G401 (cell line): ENCODE measurements around the gene C1QTNF8. TPM values are rescaled to one million over a fixed set of nuclear protein-coding genes. Genes with fewer than 3 reads are reported as not detected.

Source experiments
- DNase-seq: peaks from one replicate; pipeline ENCODE4 v3.0.0-alpha.2; 2015; ENCODE audit warnings: low spot score
- in situ Hi-C: cut with HindIII; loops from 2 replicates; pipeline ENCODE4 v1.10.0; 2016; ENCODE audit warnings: low sequenced_read_pairs, mixed read lengths
- total RNA-seq: library from RNA; depleted of rRNA; stranded (reverse); fragments of >200 nt; shearing (Covaris generic); gene quantifications from 2 replicates; pipeline ENCODE4 v1.2.3, GENCODE V29; 2014

The C1QTNF8 gene
- total RNA-seq, 1 experiment from 2014 or later: 2.6 TPM

DNA sequence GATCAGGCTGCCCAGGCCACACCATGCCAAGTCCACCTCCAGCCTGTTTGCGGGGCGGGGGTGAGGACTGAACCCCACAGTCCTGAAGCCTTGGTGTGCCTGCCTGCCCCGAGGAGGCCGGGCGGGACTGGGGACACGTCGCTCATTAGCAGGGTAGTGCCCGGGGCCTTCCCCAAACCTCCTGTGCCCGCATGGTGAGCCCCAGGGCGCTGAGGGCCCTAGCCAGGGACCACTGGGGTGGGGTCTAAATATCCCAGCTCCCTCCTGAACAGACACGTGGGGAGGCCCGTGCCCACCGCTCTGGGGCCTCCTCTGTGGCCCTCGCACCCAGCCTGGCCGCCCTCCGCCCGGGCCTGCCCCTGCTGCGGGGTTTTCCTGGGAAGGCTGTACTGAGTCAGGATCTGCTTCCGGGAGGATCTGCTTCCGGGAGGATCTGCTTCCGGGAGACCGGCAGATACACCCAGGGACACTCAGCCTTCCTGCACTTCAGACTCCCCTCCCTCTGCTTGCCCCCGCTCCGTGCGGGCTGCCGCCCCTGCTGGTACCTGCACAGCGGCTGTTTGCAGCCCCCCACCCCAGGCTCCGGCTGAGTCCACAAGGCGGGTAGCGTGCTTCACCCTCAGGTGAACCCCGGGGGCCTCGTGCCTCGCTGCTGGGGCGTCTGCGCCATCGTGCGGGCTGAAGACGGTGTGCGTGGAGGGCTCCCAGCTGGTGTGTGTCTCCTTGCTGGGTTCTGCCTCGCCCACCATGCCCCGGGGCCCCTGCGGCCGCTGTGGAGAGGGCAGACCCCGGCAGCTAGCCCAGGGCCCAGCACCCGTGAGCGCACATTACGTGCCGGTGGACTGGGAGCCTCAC lies 33.3 kb upstream of the C1QTNF8 start:
- in situ Hi-C loops: no loop called here
- DNase-seq: no peak

GRCh38 chr16:1127971-1128715 lies 32.1 kb upstream of the C1QTNF8 start:
- DNase-seq: no peak
- in situ Hi-C loops: no loop called here

DNA sequence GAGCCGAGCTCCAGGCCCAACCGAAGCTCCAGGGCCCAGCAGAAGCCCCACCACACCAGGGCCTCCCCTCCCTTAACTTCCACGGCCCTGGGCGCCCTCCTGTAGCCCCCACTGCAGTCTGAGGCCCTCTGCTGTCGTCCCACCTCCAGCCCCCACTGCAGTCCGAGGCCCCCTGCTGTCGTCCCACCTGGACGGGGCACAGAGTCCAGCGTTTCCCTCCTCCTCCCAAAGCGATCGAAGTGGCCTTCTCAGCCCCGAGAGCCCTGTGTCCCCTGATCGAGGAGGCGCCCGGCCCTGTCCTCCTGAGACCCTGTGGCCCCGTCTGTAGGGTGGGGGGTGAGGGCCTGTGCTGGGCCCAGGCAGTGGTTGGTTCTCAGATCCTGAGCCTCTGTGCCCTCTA lies 31.1 kb upstream of the C1QTNF8 start:
- no peak for DNase-seq
- in situ Hi-C loops: no loop called here

GRCh38 chr16:1126586-1126985 lies 30.5 kb upstream of the C1QTNF8 start:
- DNase-seq: no peak
- in situ Hi-C loops: no loop called here

- DNase-seq: no peak
- in situ Hi-C loops: no loop called here
Observed at GRCh38 chr16:1126044-1126443, 30.0 kb upstream of the C1QTNF8 start.

GRCh38 chr16:1125471-1125870 lies 29.4 kb upstream of the C1QTNF8 start:
- in situ Hi-C loops: no loop called here
- no peak for DNase-seq

DNA sequence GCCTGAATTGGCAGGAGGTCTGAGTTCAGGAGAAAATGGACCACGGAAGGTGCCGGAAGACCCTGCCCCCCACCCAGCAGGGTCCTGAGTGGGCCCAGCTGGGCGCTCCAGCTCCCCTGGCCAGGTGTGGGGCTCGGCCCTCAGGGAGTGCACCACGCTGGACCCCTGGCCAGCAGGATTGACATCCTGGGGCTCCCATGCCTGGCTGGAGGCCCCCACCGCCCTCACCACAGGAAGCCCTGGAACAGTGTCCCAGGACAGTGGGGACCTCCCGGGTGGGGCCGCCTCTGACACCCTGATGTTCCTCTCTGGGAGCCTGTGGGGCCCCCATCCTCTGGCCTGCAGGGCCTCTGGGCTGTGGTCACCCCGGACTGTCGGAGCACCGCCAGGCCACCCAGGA lies 28.8 kb upstream of the C1QTNF8 start:
- in situ Hi-C loops: no loop called here
- DNase-seq: no peak

GRCh38 chr16:1124291-1124690 lies 28.2 kb upstream of the C1QTNF8 start:
- DNase-seq: no peak
- in situ Hi-C loops: no loop called here

- no peak for DNase-seq
- in situ Hi-C loops: no loop called here
Observed at GRCh38 chr16:1123525-1124230, 27.6 kb upstream of the C1QTNF8 start.

DNA sequence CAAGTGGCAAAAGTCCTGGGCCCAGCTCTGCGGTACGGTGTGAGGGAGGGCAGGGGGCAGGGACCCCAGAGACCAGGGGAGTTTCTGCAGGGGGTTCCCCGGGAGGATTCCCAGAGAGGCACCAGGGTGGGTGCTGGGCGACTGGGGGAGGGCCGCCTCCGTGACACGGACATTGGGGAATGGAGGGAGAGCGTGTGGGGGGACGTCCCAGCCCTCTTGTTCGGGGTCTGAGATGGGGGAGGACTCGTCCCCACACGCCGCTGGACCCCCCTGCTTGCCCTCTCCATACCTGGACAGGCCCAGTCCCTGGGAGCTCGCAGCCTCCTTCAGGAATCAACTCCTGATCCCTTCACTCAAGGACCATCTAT lies 26.3 kb upstream of the C1QTNF8 start:
- DNase-seq: no peak
- in situ Hi-C loops: no loop called here

DNA sequence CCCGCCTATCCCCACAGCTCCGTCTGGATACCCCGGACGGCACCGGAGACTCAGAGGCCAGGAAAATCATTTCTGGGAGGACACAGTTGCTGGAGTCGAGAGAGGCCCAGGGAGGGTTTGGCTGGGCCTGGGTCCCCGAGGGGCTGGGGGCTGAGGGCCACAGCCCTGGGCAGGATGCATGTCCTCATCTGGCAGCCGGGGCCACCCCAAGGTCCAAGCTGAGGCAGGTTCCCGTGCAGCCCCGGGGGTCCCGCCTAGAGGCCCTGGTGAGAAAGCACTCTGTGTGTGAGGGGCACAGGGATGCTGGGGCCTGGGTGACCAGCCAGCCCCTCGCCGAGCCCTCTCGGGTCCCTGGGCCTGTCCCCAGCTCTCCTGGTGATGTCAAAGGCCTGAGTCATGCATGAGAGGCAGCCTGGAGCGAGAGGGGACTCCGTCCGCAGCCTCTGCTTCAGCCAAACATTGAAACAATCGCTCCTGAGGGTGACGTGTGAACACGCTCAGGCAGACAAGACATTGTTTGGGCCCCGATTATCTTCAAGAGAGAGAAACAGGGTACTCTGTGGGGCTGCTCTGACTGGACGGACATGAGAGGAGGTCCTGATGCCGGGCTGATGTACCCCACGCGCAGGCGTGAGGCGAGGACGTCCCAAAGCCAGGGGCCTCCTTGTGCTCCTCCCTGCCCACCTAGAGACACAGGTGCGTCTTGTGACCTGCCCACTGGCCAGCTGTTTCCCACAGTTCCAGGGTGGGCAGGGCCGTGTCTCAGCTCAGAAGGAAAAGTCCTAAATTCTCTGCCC lies 25.8 kb upstream of the C1QTNF8 start:
- in situ Hi-C loops: no loop called here
- DNase-seq: no peak

DNA sequence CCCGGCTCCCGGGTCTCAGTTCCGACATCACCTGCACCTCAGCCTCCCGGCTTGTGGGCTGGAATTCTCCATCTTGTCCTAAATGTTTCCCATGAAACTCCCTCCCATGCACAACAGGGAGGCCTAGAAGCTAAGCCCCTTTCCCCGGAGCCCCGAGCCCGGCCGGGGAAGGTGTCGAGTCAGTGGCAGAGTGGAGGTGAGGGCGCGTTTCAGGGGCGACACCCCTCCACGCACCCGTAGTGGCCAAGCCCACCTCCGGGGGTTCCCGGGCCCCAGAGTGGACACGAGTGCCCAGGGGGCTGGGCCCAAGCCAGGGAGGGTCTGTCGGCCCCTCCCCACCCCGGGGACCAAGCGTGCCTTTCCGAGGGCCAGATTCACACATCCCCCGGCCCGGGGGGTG lies 25.0 kb upstream of the C1QTNF8 start:
- in situ Hi-C loops: no loop called here
- DNase-seq: no peak

GRCh38 chr16:1120577-1120941 lies 24.5 kb upstream of the C1QTNF8 start:
- in situ Hi-C loops: no loop called here
- no peak for DNase-seq

- in situ Hi-C loops: no loop called here
- DNase-seq: no peak
Observed at GRCh38 chr16:1119766-1120576, 23.9 kb upstream of the C1QTNF8 start.

- in situ Hi-C loops: no loop called here
- no peak for DNase-seq
Observed at GRCh38 chr16:1119129-1119528, 23.1 kb upstream of the C1QTNF8 start.

DNA sequence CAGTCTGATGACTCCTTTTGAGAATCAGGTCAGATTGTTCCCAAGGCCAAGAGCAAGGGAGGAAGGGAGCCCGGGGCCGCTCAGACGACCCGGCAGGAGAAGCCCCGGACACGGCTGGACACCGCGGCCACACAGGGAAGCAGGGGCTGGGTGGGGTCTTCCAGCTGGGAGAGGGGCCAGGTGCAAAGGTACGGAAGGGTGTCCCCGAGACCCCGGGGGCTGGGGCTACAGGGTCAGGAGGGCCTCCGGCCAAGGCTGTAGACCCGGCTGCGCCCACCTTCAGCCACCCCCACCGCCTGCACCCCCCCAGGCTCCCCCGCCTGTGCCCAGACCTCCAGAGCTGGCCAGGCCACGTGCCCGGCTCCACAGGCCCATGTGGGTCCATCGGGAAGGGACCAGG lies 21.9 kb upstream of the C1QTNF8 start:
- in situ Hi-C loops: no loop called here
- DNase-seq: no peak

DNA sequence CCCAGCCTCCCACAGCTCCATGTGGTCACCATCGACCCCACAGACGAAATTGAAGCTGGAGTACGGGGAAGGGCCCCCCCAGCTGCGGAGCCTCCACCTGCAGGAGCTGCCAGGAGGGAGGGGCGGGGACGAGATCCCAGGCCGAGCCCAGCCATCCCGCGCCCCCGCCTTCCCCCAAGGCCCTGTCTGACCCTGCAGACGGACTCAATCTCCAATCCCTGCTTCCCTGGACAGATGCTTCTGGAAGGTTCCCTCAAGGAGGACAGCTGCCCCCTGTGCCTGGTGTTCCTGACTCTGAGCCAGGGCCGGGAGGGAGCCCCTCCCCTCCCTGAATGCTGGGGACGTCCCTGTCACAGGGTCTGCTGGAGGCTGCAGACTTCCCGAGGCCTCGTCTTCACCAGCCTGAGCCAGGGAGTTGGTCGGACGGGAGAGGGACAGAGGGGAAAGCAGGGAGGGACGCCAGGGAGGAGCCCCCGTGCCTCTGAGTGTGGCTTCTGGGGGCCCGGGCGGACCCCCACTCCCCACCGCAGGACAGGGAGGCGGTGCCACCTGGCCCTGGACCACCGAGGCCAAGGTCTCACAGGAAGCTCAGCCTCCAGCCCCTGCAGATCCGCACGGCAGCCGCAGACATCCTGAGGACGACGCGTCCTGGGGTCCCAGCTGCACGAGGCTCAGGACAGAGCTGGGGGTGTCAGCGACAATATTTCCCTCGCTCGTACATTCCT lies 21.3 kb upstream of the C1QTNF8 start:
- in situ Hi-C loops: no loop called here
- no peak for DNase-seq

- no peak for DNase-seq
- in situ Hi-C loops: no loop called here
Observed at GRCh38 chr16:1116693-1117077, 20.6 kb upstream of the C1QTNF8 start.
